ENCODE results near the gene CDKAL1. TPM values are rescaled to one million over a fixed set of nuclear protein-coding genes. Genes with fewer than 3 reads are reported as not detected.
A peak's percentile ranks its signal among the peaks of the same experiment; 100 is the strongest.

CDKAL1 gene
- total and polyA plus RNA-seq, 2 of the 8 experiments (the other 6 are each of a cell fraction or from before 2014, with no cell fraction given) = 8.4 to 24.6 TPM

GRCh38 chr6:21201637-21202350 is 667.5 kb downstream of the CDKAL1 start:
- Histone ChIP-seq H4K5ac (ENCODE audit: insufficient read length, low read depth, low read length) (no peak overlapping the region), H4K91ac (replicated peaks; ENCODE audit: insufficient read length, low read length) (peak overlapping the region; percentile 5)
- TF ChIP-seq KDM4A (IDR thresholded peaks at IDR 0.05; ENCODE audit: low read depth, low read length, severe bottlenecking) (no peak), EZH2 (IDR thresholded peaks at IDR 0.05; ENCODE audit: low read depth, low read length, severe bottlenecking) (no peak)

More at GRCh38 chr6:21201637-21202350, 667.5 kb downstream of the CDKAL1 start:
- H4K8ac ChIP-seq (ENCODE audit: extremely low read depth, insufficient read depth, low read length) = no peak overlapping the region; the same call in 1 of the 2 replicates
- H3K23me2 ChIP-seq (ENCODE audit: low read depth, low read length) = no peaks in the 10 kb centered on the region
- H2BK15ac ChIP-seq (ENCODE audit: low read length) = no peak overlapping the region
- H3K4ac ChIP-seq (replicated peaks; ENCODE audit: insufficient read length, low read depth, low read length) = no peak overlapping the region
- no peak overlapping the region for H2AFZ ChIP-seq (ENCODE audit: low read length)
- H2AK5ac ChIP-seq (ENCODE audit: low read depth, low read length) = no peak overlapping the region
- no peak for DNase-seq (ENCODE audit: low read depth in 1 of 2, low spot score in 2 of 2)
- H3K56ac ChIP-seq (replicated peaks; ENCODE audit: insufficient read length, low read depth, low read length) = no peak overlapping the region
- no peak overlapping the region for H2BK12ac ChIP-seq (ENCODE audit: low read depth, low read length)
- no peak for FAIRE-seq
- H3K27ac ChIP-seq (ENCODE audit: low read depth, low read length) = no peak overlapping the region
- peaks cover 0 to 7% (median 6%) of the 10 kb centered on the region in 4 experiments for H3K4me1 ChIP-seq (replicated peaks in 1 of 4; ENCODE audit: control insufficient read depth in 3 of 4, insufficient read depth in 4 of 4, low read length in 3 of 4)
- ChIA-PET CTCF (ENCODE audit: partially characterized antibody) (interaction anchor here (0.7 to 1.6 kb wide), 2 partner anchors 16 to 70 kb away, joined by 3 to 6 read pairs; no protein-coding TSS in a partner anchor), POLR2A (ENCODE audit: partially characterized antibody) (interaction anchor here (0.6 to 1.0 kb wide), 2 partner anchors 28 to 38 kb away, joined by 3 read pairs; no protein-coding TSS in a partner anchor)
- no peak overlapping the region for H3K4me3 ChIP-seq (ENCODE audit: extremely low read depth in 1 of 4, insufficient read depth in 2 of 4, low read depth in 3 of 4, low read length in 4 of 4)
- no peaks in the 10 kb centered on the region for H3K36me3 ChIP-seq (ENCODE audit: control insufficient read depth in 2 of 4, insufficient read depth in 4 of 4, low read length in 3 of 4)
- H3K79me2 ChIP-seq (ENCODE audit: control insufficient read depth in 1 of 2, insufficient read depth in 2 of 2, low read length in 2 of 2) = no peaks in the 10 kb centered on the region
- H3K4me2 ChIP-seq (ENCODE audit: insufficient read depth in 1 of 2, low read depth in 2 of 2, low read length in 2 of 2) = no peak overlapping the region
- no peaks in the 10 kb centered on the region for H3K79me1 ChIP-seq (ENCODE audit: low read depth, low read length)
- H3K18ac ChIP-seq (ENCODE audit: extremely low read depth, low read length) = no peak overlapping the region
- no peak overlapping the region for H3K23ac ChIP-seq (ENCODE audit: insufficient read length)
- H3K27me3 ChIP-seq (replicated peaks in 1 of 4; ENCODE audit: control insufficient read depth in 3 of 4, extremely low read depth in 1 of 4, insufficient read depth in 3 of 4, low read length in 3 of 4) = no peaks in the 10 kb centered on the region
- no peak overlapping the region for H3K9ac ChIP-seq (replicated peaks in 1 of 4; ENCODE audit: extremely low read depth in 1 of 4, low read depth in 3 of 4, low read length in 3 of 4)
- H3K14ac ChIP-seq (ENCODE audit: insufficient read length) = no peak overlapping the region
- peaks cover 2 to 3% of the 10 kb centered on the region in 2 experiments; a peak in 1 of 4 replicates for H3K9me3 ChIP-seq (ENCODE audit: insufficient read depth in 2 of 2, low read depth in 1 of 2, low read length in 1 of 2)
- no peaks in the 10 kb centered on the region for H4K20me1 ChIP-seq (replicated peaks in 1 of 2; ENCODE audit: control insufficient read depth in 1 of 2, insufficient read depth in 2 of 2, low read length in 2 of 2)
- no peak overlapping the region for H2BK120ac ChIP-seq (replicated peaks; ENCODE audit: low read depth, low read length)
- WGBS, 2 experiments (ENCODE audit: extremely low coverage in 1 of 2, insufficient coverage in 1 of 2, insufficient read length in 1 of 2, insufficient replicate concordance in 2 of 2, low coverage in 1 of 2, low lambda C conversion rate in 2 of 2, missing lambda C conversion rate in 1 of 2) = 91% methylated on average over 10 of the region's 10 CpGs; no CpG with 5 or more reads in 1 of the 2 experiments
- H2BK5ac ChIP-seq (ENCODE audit: low read depth, low read length) = no peak overlapping the region
- H2BK20ac ChIP-seq (ENCODE audit: low read length) = 0 out of 2 replicates have a peak overlapping the region, but pooled peaks have one; percentile 64

All from H1 (cell line).